ENCODE data around the gene RRP1B.

The RRP1B gene

GRCh38 chr21:43631411-43632107 is 27.8 kb upstream of the RRP1B start:
- Histone ChIP-seq H2AFZ (ENCODE audit: low read depth, low read length) (no peak overlapping the region), H3K79me2 (ENCODE audit: insufficient read depth, low read length) (no peaks in the 10 kb centered on the region), H4K20me1 (ENCODE audit: insufficient read depth, low read length) (no peaks in the 10 kb centered on the region), H3K27me3 (ENCODE audit: insufficient read depth, low read length, poor library complexity) (no peaks in the 10 kb centered on the region), H3K4me3 (ENCODE audit: low read depth in 1 of 2, low read length in 2 of 2) (no peak overlapping the region), H3K4me1 (ENCODE audit: insufficient read depth, low read length) (no peaks in the 10 kb centered on the region), H3K9me3 (ENCODE audit: insufficient read depth, low read length, severe bottlenecking) (peaks cover 6% of the 10 kb centered on the region), H3K36me3 (ENCODE audit: insufficient read depth, low read length) (no peaks in the 10 kb centered on the region), H3K27ac (ENCODE audit: low read length) (no peak overlapping the region), H3K9ac (ENCODE audit: low read depth, low read length) (no peak overlapping the region), H3K4me2 (ENCODE audit: insufficient read depth, low read length) (no peak overlapping the region)
- ATAC-seq (ENCODE audit: insufficient read depth, low read depth) (no peak), DNase-seq (no peak)
- TF ChIP-seq CTCF (IDR thresholded peaks at IDR 0.05; ENCODE audit: borderline replicate concordance, extremely low read depth, low read length, poor library complexity, severe bottlenecking) (no peak), EZH2 (IDR thresholded peaks at IDR 0.05; ENCODE audit: borderline replicate concordance, low read depth, low read length, severe bottlenecking) (no peak)

DNA sequence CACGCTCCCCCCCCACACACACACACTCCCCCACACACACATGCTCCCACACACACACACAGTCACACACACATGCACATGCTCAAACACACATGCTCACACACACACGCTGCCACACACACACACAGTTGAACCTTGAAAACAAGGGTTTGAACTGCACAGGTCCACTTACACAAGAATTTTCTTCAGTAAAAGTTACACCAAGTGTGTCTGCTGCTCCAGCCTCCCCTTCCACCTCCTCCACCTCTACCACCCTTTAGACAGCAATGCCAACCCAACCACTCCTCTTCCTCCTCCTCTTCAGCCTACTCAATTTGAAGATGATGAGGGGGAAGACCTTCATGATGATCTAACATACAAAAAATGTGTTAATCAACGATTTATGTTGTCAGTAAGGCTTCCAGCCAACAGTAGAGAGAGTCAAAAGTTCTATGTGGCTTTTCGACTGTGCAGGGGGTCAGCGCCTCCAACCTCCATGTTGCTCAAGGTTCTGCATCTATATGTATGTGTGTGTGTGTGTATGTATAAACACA is 26.9 kb upstream of the RRP1B start:
- Histone ChIP-seq H3K36me3 (ENCODE audit: insufficient read depth, low read length) (no peaks in the 10 kb centered on the region), H2AFZ (ENCODE audit: low read depth, low read length) (no peak overlapping the region), H3K4me3 (ENCODE audit: low read depth in 1 of 2, low read length in 2 of 2) (no peak overlapping the region), H3K4me2 (ENCODE audit: insufficient read depth, low read length) (no peak overlapping the region), H3K4me1 (ENCODE audit: insufficient read depth, low read length) (no peaks in the 10 kb centered on the region), H4K20me1 (ENCODE audit: insufficient read depth, low read length) (no peaks in the 10 kb centered on the region), H3K79me2 (ENCODE audit: insufficient read depth, low read length) (no peaks in the 10 kb centered on the region), H3K27me3 (ENCODE audit: insufficient read depth, low read length, poor library complexity) (no peaks in the 10 kb centered on the region), H3K9ac (ENCODE audit: low read depth, low read length) (no peak overlapping the region), H3K27ac (ENCODE audit: low read length) (no peak overlapping the region), H3K9me3 (ENCODE audit: insufficient read depth, low read length, severe bottlenecking) (peaks cover 6% of the 10 kb centered on the region)
- DNase-seq (no peak), ATAC-seq (ENCODE audit: insufficient read depth, low read depth) (no peak)
- TF ChIP-seq EZH2 (IDR thresholded peaks at IDR 0.05; ENCODE audit: borderline replicate concordance, low read depth, low read length, severe bottlenecking), result no peak
- no peak for TF ChIP-seq CTCF (IDR thresholded peaks at IDR 0.05; ENCODE audit: borderline replicate concordance, extremely low read depth, low read length, poor library complexity, severe bottlenecking)

DNA sequence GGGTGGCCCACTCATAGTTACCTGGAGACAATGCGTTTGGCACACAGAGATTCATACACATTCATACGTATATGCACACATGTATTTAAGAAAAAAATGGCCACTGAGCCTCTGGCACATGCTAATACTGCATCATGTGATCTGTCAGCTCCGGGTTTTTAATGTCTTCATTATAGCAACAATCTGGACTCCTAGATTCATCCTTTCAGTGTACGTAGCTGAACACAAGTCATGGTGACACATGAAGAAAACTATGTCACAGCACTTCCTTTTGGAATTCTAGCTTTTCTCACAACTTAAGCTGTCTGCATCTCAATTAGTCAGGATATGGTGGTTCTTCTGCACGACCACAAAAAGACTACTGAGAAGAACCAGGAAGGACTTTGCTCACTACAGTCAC is 24.7 kb upstream of the RRP1B start:
- DNase-seq, result no peak
- H3K27me3 ChIP-seq (ENCODE audit: insufficient read depth, low read length, poor library complexity), result no peaks in the 10 kb centered on the region
- ATAC-seq (ENCODE audit: insufficient read depth, low read depth), result no peak
- H3K79me2 ChIP-seq (ENCODE audit: insufficient read depth, low read length), result no peaks in the 10 kb centered on the region
- H4K20me1 ChIP-seq (ENCODE audit: insufficient read depth, low read length), result no peaks in the 10 kb centered on the region
- H3K9me3 ChIP-seq (ENCODE audit: insufficient read depth, low read length, severe bottlenecking), result no peaks in the 10 kb centered on the region
- TF ChIP-seq EZH2 (IDR thresholded peaks at IDR 0.05; ENCODE audit: borderline replicate concordance, low read depth, low read length, severe bottlenecking) (no peak), CTCF (IDR thresholded peaks at IDR 0.05; ENCODE audit: borderline replicate concordance, extremely low read depth, low read length, poor library complexity, severe bottlenecking) (no peak)
- H2AFZ ChIP-seq (ENCODE audit: low read depth, low read length), result no peak overlapping the region
- H3K4me2 ChIP-seq (ENCODE audit: insufficient read depth, low read length), result no peak overlapping the region
- no peak overlapping the region for H3K27ac ChIP-seq (ENCODE audit: low read length)
- no peaks in the 10 kb centered on the region for H3K4me1 ChIP-seq (ENCODE audit: insufficient read depth, low read length)
- H3K36me3 ChIP-seq (ENCODE audit: insufficient read depth, low read length), result no peaks in the 10 kb centered on the region
- H3K4me3 ChIP-seq (ENCODE audit: low read depth in 1 of 2, low read length in 2 of 2), result no peak overlapping the region
- H3K9ac ChIP-seq (ENCODE audit: low read depth, low read length), result no peak overlapping the region
